GM18870 (cell line): ENCODE data around the gene RAG2.
"Not testable (repeated sequence)": the region's sequence is repeated elsewhere in the genome, so short reads cannot be mapped to it uniquely, and the experiment has no call there.

Source experiments
- ATAC-seq: cut with Tn5 transposase; IDR thresholded peaks from one replicate; pipeline ENCODE4 v1.9.1; 2021; ENCODE audit warnings: moderate library complexity; ENCODE audit not compliant: unreplicated experiment

RAG2 gene

GRCh38 chr11:36557390-36557789 is 40.6 kb downstream of the RAG2 start:
- ATAC-seq, result not testable (repeated sequence)

GRCh38 chr11:36550385-36551115 is 47.5 kb downstream of the RAG2 start:
- ATAC-seq, result no peak
